Left renal cortex interstitium (tissue), 4 donors: ENCODE measurements around the gene THRB. TPM values are rescaled to one million over a fixed set of nuclear protein-coding genes. Genes with fewer than 3 reads are reported as not detected.

Source experiments
- DNase-seq, 4 donors: peaks; one replicate each; pipeline ENCODE4 v3.0.0-alpha.2; 2013; ENCODE audit warnings: low read depth in 4 of 4, low spot score in 2 of 4, missing footprints in 1 of 4
- polyA plus RNA-seq, 4 donors: library from polyadenylated mRNA; unstranded; fragments of 120-200 nt; gene quantifications; one replicate each; pipeline ENCODE4 v1.2.1, GENCODE V29; 2013; ENCODE audit not compliant: insufficient read length in 4 of 4

The THRB gene
- polyA plus RNA-seq, 4 donors, result 20.3 to 28.7 (median 27.2) TPM

- no peak for DNase-seq
These were observed 294.8 kb downstream of the THRB start for GRCh38 chr3:24199775-24200247.

- no peak for DNase-seq
These were observed 295.4 kb downstream of the THRB start for GRCh38 chr3:24199300-24199699.

GRCh38 chr3:24198728-24199127 lies 295.9 kb downstream of the THRB start:
- no peak for DNase-seq

DNA sequence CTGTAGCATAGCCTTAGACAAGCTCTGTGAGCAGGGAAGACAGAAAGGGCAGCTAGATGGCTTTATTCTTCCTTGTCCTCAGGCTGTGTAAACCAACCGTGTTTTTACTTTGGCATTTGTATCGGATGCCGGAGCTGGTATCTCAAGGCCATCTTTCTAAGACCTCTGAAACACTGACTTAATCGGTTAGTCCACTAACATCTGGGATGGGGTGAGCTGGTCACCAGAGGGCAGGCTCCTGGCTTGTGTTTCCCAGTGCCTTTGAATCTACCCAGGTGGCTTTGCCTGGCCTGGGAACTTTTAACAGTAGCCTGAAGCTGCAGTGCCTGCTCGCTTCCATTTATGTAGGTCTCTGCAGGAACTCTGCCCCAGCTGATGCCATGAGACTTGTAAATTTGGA lies 296.8 kb downstream of the THRB start:
- DNase-seq, result no peak

- DNase-seq, result no peak
These were observed 298.1 kb downstream of the THRB start for GRCh38 chr3:24196526-24196925.

DNA sequence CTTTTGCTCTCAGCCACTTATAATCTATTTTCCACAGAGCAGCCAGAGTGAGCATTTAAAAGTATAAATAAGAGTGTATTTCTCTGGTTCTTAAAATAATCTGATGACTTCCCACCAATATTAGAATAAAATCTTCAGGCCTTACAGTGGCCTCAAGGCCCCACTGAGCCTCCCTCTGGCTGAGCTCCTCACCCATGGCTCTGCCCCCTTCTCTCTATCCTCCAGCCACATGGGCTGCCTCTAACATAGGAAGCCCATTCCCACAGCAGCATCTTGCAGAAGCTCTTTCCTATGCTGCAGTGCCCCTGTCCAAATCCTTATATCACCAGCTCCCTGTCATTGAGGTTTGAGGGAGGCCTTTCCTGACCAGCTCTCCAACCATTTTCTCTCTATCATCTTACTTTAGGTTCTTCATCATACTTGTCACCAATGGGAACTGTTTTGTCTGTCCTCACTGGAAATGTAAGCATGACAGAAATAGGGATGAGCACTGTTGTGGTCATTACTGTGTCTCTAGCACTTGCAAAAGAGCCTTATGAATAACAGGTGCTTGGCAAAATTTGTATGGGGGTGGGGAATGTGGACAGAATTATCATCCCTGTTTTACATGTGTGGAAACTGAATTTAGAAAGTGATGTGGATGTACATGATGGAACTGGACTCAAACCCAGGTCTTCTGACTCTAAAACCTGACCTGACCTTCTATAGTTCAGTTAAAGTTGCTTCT lies 299.0 kb downstream of the THRB start:
- DNase-seq, result no peak

DNA sequence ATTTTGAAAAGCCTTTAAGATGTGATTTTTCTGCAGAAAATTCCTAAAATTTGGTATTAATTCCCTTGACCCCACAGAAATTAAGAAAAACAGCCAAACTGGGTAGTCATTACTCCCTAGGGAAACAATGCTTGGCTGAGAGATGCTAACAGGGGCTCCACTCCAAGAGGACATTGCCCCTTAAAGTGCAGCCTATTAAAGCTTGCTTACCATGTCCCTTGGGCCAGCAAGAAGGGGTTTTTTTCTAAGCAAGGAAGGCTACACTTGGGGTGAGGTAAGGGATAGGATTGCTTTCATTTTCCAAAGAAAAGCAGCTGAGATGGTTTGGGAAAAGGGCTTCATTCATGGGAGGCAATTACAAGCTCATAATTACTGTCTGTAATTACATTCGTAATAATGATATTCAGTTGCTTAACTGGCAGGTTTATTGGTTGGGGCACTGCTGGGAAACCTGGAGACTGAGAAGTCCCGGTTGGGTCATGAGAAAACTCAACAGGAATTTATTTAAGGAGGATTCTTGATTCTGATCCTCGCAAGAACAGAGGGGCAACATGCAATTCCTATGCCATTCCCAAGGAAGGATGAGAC lies 302.1 kb downstream of the THRB start:
- no peak for DNase-seq

DNA sequence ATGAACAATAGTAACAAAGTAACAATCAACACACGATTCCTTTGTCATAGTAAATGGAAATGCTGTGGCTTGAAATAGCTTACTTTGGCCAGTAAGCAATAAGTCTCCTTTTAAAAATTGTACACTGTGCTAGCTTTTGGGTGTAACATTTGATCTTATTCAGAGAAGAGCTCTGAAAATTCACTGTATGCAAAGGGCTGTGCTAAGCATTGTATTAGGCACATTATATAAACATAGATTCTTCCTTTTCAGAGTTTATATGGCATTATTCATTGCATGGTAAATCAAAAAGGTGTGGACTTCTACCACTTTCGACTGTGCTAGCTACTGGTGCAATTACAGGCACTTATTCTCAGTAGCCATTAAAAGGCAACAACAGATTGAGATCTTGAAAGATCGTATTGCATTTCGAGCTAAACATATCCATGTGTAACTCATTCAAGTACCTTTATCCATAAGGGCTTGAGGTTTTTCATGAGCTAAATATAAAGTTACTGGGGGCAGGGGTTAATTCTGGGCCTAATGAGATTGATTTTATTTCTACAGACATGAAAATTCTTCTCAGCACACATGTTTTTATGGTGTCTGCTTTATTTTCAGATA lies 302.7 kb downstream of the THRB start:
- DNase-seq, result no peak

- DNase-seq, result no peak
These were observed 304.4 kb downstream of the THRB start for GRCh38 chr3:24190256-24190655.

DNA sequence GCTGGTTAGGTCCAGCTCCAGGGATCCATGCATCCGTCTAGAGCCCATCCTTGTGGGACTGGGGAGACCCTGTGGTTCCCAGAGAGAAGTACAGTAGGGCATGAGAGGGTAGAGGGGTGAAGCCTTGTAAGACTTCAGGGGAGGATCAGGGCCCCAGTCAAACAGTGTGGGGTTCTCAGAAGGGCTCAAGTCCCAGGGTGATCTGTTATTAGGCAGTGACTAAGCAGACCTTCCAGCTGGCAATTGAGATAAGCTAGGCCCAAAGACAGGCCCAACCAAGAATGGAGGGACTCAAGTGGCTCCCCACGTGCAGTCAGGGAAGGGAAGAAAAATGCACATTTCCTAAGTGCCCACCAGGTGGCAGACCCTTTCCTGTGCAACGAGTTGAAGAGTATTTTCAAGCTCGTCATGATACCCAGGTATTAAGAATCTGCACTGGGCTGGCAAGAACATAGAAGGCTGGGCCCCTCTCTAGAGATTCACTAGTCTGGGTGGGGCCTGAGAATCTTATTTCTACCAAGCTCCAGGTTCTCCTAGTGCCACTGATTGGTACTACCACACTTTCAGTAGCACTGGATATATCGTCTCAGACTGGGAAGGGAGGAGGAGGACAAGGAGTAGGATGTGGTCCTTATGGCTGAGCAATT lies 308.8 kb downstream of the THRB start:
- peak in 3 of 4 donors; percentile 6 to 12 (median 9) for DNase-seq

DNA sequence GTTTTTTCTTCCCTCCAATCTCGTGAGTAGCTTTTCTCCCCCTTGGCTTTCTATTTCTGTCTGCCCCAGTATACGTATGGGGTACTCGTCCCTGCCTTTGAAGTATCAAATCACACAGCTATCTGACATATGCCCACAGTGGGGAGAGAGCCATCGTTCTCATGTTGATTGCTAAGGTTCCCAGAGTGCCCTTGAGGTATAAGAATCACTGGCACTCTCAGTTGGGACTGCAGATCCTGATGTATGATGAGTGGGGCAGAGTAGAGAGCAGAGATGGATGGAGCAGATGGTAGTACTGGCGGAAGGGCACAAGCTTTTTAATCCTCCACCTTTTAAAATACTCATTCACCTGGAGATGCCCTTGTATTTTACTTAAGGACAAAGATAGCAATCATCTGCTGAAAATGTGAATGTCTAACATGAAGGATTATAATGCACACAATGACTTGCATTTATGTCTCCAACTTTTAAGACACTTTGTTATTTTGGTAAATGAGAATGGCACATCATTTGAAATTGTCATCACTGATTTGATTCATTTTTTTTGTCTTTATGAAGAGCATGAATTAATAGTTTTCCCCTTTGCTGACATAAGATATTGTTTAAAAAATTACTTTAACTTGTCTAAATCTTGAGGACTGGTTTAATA lies 310.0 kb downstream of the THRB start:
- no peak for DNase-seq

- no peak for DNase-seq
These were observed 311.9 kb downstream of the THRB start for GRCh38 chr3:24182756-24183155.

DNA sequence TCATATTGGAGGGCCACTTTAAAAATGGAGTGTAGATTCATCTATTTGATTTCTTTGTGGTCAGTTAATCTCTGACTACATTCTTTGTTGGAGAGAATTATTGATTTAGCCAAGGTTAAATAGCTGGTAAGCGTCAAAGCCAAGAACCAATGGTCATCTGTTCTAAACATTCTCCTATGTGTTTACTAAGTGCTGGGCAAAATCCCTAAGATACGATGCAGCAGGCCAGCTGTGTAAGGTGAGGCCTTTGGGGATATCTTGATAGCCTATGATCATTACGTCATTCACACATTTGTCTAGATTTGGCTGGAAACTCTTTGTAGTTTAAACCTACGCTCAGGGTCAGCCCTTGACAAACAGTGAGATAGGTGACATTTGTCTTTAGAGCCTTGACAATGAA lies 313.4 kb downstream of the THRB start:
- no peak for DNase-seq

DNA sequence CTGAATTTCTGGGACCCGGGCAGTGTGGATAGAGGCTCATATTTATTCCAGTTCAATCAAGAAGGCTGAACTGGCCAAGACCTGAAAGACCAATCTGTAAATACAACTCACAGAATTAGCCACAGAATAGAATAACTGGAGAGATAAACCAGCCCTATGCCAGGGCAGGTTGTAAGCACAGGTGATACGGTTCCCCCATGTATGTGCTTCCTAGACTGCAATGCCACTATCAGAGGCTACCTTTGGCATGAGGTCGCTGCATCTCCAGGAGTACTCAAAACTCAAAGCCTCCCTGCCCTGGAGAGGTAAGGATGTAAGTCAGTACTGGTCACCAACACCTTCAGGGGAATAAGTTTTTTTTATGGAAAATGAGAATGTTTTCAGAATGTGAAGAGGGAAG lies 314.0 kb downstream of the THRB start:
- DNase-seq, result no peak

DNA sequence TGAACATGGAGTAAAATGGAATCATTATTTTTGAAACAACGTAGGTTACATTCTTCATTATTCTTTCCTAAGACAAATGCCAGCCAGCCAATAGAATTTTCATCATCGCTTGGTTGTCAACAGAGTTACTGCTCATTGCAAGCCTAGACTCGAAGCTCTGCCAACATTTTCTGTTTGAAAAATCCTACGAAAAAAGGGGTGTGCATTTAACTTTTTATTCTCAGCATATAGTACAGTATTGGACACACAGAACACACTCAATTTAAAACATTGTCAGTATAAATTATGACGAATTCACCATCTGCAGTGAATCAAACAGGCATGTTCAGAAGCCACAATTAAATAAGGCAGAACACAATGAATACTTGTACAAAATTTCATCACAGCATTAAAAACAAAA lies 317.4 kb downstream of the THRB start:
- DNase-seq, result no peak

DNA sequence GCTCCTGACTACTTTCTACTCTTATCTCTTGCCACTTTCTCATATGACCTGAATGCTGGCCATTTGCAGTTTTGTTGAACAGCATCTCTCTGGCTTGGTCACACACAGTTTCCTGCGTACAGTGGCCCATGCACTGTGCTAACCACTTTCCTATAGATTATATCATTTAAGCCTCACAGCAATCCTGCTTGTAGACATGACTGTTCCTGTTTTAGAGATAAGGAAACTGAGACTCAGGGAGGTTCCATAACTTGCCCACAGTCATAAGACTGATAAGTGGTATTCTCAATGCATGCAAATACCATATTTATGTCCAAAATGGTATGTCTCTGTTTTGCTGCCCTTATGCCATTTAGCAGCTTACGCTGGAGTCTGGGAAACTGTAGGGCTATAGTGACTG lies 320.0 kb downstream of the THRB start:
- no peak for DNase-seq

DNA sequence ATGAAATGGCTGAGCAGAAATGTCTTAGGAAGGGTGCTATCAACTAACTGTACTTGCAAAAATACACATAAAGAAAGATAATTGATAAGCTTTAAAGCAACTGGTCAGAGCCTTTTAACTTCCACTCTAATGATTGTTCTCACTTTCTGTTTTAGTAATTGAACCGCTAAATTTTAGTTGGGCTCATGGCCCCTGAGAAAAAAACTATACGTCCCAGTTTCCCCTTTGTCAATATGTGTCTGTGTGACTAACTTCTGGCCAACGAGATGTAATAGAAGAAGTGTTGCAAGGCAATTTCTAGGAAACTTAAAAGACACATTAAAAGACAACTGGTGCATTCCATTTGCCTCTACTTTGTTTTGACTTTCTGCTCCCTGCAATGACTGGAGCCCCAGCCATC lies 325.7 kb downstream of the THRB start:
- no peak for DNase-seq

DNA sequence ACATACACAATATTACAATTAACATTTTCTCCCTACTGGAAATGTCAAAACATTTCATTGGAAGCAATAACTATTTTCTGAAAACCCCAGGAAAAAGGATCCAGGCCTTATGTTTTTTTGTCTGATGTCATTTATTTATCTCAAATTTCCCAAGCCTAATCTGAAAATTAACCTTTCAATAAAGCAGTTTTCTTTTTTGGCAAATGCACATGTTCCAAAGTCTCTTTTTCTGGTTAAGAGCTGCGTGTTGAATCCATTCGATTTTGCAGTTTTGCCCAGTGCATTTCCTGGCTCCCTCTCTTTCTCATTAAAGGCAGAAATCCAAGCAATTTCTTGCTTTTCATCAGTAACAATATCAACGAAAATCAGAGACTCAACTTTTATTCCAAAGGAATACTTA lies 327.2 kb downstream of the THRB start:
- DNase-seq, result no peak

GRCh38 chr3:24166515-24166914 lies 328.1 kb downstream of the THRB start:
- no peak for DNase-seq

- no peak for DNase-seq
These were observed 329.1 kb downstream of the THRB start for GRCh38 chr3:24165603-24165982.

GRCh38 chr3:24164967-24165602 lies 329.6 kb downstream of the THRB start:
- no peak for DNase-seq
